MM.1S (cell line): Measurements from ENCODE around the gene GALNT15.

Experiments used
- DNase-seq: peaks from one replicate; pipeline ENCODE4 v3.0.0-alpha.2; 2015
- H2AFZ ChIP-seq: fragments of 300-600 bp; sonication (generic); 2 replicates; pipeline ENCODE4 v1.6.0; 2016; ENCODE audit warnings: antibody characterized with exemption, low read length
- H3F3A ChIP-seq: fragments of 300-600 bp; sonication (generic); 2 replicates; pipeline ENCODE4 v1.6.1; 2016; ENCODE audit warnings: mild to moderate bottlenecking, antibody characterized with exemption, low read length, moderate library complexity, mixed read lengths; ENCODE audit not compliant: insufficient read depth
- H3K27ac ChIP-seq: fragments of 300-600 bp; sonication (generic); 2 replicates; pipeline ENCODE4 v1.5.1; 2016; ENCODE audit warnings: mild to moderate bottlenecking, low read length
- H3K27me3 ChIP-seq: fragments of 300-600 bp; sonication (generic); replicated peaks from 2 replicates; pipeline ENCODE4 v1.6.0; 2016; ENCODE audit warnings: low read length; ENCODE audit not compliant: insufficient read depth
- H3K36me3 ChIP-seq: fragments of 300-600 bp; sonication (generic); replicated peaks from 2 replicates; pipeline ENCODE4 v1.6.1; 2016; ENCODE audit warnings: mild to moderate bottlenecking, low read length, mixed read lengths; ENCODE audit not compliant: insufficient read depth
- H3K4me1 ChIP-seq: fragments of 300-600 bp; sonication (generic); 2 replicates; pipeline ENCODE4 v1.6.1; 2016; ENCODE audit warnings: low read length, mixed read lengths
- H3K4me2 ChIP-seq: fragments of 300-600 bp; sonication (generic); 2 replicates; pipeline ENCODE4 v1.6.0; 2016; ENCODE audit warnings: low read depth, low read length
- H3K4me3 ChIP-seq: fragments of 300-600 bp; sonication (generic); 2 replicates; pipeline ENCODE4 v1.5.1; 2016; ENCODE audit warnings: low read length, mixed read lengths
- H3K79me2 ChIP-seq: fragments of 300-600 bp; sonication (generic); 2 replicates; pipeline ENCODE4 v1.6.1; 2016; ENCODE audit warnings: mixed run types, low read length, mixed read lengths
- H3K9ac ChIP-seq: fragments of 300-600 bp; sonication (generic); 2 replicates; pipeline ENCODE4 v1.6.1; 2016; ENCODE audit warnings: low read length, mixed read lengths
- H3K9me2 ChIP-seq: fragments of 300-600 bp; sonication (generic); replicated peaks from 2 replicates; pipeline ENCODE4 v1.6.1; 2016; ENCODE audit warnings: mild to moderate bottlenecking, low read length, mixed read lengths; ENCODE audit not compliant: insufficient read depth
- H3K9me3 ChIP-seq: fragments of 300-600 bp; sonication (generic); replicated peaks from 2 replicates; pipeline ENCODE4 v1.6.1; 2016; ENCODE audit warnings: mild to moderate bottlenecking, low read length, mixed read lengths; ENCODE audit not compliant: insufficient read depth
- H4K20me1 ChIP-seq: fragments of 300-600 bp; sonication (generic); 2 replicates; pipeline ENCODE4 v1.6.1; 2016; ENCODE audit warnings: mild to moderate bottlenecking, low read length, moderate library complexity, mixed read lengths; ENCODE audit not compliant: insufficient read depth
- EZH2 ChIP-seq: fragments of 300-600 bp; sonication (generic); optimal IDR thresholded peaks from 2 replicates; pipeline ENCODE3; 2017; ENCODE audit warnings: low read depth, mild to moderate bottlenecking, antibody characterized with exemption, low read length, mixed read lengths
- EZH2phosphoT487 ChIP-seq: fragments of 300-600 bp; sonication (generic); IDR thresholded peaks from 2 replicates; pipeline ENCODE4 v1.6.1; 2018; ENCODE audit warnings: antibody characterized with exemption, low read length
- TF ChIP-seq, protein P1 (sequence below): fragments of 300-600 bp; sonication (generic); IDR thresholded peaks from 2 replicates; pipeline ENCODE4 v1.5.1; 2016; ENCODE audit warnings: antibody characterized with exemption, low read length, mixed read lengths

The GALNT15 gene

DNA sequence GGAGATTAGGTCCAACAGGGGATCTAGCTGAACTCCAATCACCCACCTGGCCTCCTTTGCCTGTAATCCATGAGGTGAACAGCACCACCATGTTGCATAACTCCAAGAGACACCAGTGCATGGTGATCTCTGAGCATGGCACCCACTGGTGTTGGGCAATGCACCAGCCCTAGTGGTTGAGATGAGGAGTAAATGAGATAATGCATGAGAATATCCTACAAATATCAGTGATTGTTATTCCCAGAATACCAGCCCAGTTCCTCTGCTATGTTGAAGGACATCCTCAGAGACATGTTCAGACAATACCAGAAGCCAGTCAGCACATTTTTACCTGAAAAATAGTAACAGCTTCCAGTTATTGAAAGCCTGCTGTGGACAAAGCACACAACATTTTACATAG is 14.7 kb downstream of the GALNT15 start:
- H3K4me2 ChIP-seq, result no peak overlapping the region
- no peak overlapping the region for H3K4me3 ChIP-seq
- no peak overlapping the region for H3K9ac ChIP-seq
- TF ChIP-seq EZH2phosphoT487, result no peak
- TF ChIP-seq, protein P1, sequence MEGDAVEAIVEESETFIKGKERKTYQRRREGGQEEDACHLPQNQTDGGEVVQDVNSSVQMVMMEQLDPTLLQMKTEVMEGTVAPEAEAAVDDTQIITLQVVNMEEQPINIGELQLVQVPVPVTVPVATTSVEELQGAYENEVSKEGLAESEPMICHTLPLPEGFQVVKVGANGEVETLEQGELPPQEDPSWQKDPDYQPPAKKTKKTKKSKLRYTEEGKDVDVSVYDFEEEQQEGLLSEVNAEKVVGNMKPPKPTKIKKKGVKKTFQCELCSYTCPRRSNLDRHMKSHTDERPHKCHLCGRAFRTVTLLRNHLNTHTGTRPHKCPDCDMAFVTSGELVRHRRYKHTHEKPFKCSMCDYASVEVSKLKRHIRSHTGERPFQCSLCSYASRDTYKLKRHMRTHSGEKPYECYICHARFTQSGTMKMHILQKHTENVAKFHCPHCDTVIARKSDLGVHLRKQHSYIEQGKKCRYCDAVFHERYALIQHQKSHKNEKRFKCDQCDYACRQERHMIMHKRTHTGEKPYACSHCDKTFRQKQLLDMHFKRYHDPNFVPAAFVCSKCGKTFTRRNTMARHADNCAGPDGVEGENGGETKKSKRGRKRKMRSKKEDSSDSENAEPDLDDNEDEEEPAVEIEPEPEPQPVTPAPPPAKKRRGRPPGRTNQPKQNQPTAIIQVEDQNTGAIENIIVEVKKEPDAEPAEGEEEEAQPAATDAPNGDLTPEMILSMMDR, result no peak
- no peak for TF ChIP-seq EZH2
- no peak for DNase-seq
- H3K9me2 ChIP-seq, result no peaks in the 10 kb centered on the region
- no peak overlapping the region for H3K27ac ChIP-seq
- no peaks in the 10 kb centered on the region for H3K27me3 ChIP-seq
- H3K4me1 ChIP-seq, result no peaks in the 10 kb centered on the region
- H4K20me1 ChIP-seq, result no peaks in the 10 kb centered on the region
- H3K9me3 ChIP-seq, result no peaks in the 10 kb centered on the region
- no peak overlapping the region for H2AFZ ChIP-seq
- H3K36me3 ChIP-seq, result no peaks in the 10 kb centered on the region
- no peaks in the 10 kb centered on the region for H3K79me2 ChIP-seq
- H3F3A ChIP-seq, result no peaks in the 10 kb centered on the region

DNA sequence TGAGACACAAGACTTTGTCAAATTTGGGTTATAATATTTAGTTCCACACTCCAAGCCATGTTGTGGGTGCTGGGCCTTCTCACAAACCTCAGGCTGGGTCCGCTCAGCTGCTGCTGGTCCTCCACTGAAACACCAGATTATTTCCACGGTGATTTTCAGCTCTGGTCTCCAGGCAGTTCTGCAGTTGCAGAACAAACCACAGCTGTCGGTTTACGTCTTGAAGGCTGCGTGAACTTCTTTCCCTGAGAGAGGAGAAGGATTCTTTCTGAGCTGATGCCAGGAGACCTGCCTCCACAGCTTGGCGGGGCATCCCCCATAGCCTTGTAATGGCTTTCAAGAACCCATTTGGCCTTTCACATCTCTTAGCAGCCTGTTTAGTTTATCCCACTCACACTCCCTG is 16.2 kb downstream of the GALNT15 start:
- no peaks in the 10 kb centered on the region for H4K20me1 ChIP-seq
- no peak overlapping the region for H3K4me3 ChIP-seq
- no peak for DNase-seq
- no peaks in the 10 kb centered on the region for H3K9me2 ChIP-seq
- no peaks in the 10 kb centered on the region for H3F3A ChIP-seq
- H2AFZ ChIP-seq, result no peak overlapping the region
- H3K36me3 ChIP-seq, result no peaks in the 10 kb centered on the region
- TF ChIP-seq, protein P1, result no peak
- TF ChIP-seq EZH2, result no peak
- TF ChIP-seq EZH2phosphoT487, result no peak
- no peaks in the 10 kb centered on the region for H3K9me3 ChIP-seq
- H3K27ac ChIP-seq, result no peak overlapping the region
- no peak overlapping the region for H3K9ac ChIP-seq
- H3K79me2 ChIP-seq, result no peaks in the 10 kb centered on the region
- H3K27me3 ChIP-seq, result no peaks in the 10 kb centered on the region
- H3K4me1 ChIP-seq, result no peaks in the 10 kb centered on the region
- no peak overlapping the region for H3K4me2 ChIP-seq

DNA sequence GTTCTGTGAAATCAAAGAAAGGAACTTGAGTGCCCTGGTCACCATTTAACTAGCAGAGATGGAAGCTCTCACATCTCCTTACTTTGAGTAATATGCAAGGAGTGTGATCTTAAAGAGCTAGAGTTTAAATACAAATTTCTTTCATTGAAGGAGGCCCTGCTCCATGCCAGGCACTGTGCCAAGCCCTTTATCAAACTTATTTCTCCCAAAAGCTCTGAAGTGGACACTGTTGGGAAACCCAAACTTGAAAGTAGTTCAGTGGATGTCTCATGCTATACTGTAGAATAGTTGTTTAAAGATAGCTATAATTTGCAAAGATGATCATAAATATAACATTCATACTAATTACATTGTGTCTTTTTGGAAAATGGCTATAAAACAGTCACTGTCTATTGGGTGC is 17.1 kb downstream of the GALNT15 start:
- no peak overlapping the region for H3K4me2 ChIP-seq
- no peak overlapping the region for H2AFZ ChIP-seq
- no peaks in the 10 kb centered on the region for H3K9me3 ChIP-seq
- no peak overlapping the region for H3K4me3 ChIP-seq
- H3K4me1 ChIP-seq, result no peaks in the 10 kb centered on the region
- DNase-seq, result no peak
- H3K79me2 ChIP-seq, result no peaks in the 10 kb centered on the region
- no peaks in the 10 kb centered on the region for H3K27me3 ChIP-seq
- H4K20me1 ChIP-seq, result no peaks in the 10 kb centered on the region
- no peaks in the 10 kb centered on the region for H3K9me2 ChIP-seq
- H3K36me3 ChIP-seq, result no peaks in the 10 kb centered on the region
- no peak overlapping the region for H3K9ac ChIP-seq
- no peak overlapping the region for H3K27ac ChIP-seq
- TF ChIP-seq EZH2phosphoT487 (no peak), EZH2 (no peak)
- TF ChIP-seq, protein P1, result no peak
- no peaks in the 10 kb centered on the region for H3F3A ChIP-seq
